GM11168 (cell line): ENCODE measurements around the gene SCG5.

Experiments
- in situ Hi-C: fragments of 300-500 bp; cut with MboI; formaldehyde crosslinking; loops from one replicate; pipeline ENCODE4 v1.12.0; 2022; ENCODE audit warnings: low sequenced_read_pairs; ENCODE audit not compliant: unreplicated experiment

SCG5 gene

GRCh38 chr15:32685576-32685975 is 44.1 kb downstream of the SCG5 start:
- in situ Hi-C loops, result no loop called here

GRCh38 chr15:32687556-32687955 is 46.0 kb downstream of the SCG5 start:
- in situ Hi-C loops, result no loop called here

- in situ Hi-C loops, result no loop called here
Observed at GRCh38 chr15:32688151-32688639, 46.7 kb downstream of the SCG5 start.

- in situ Hi-C loops, result no loop called here
Observed at GRCh38 chr15:32690941-32691688, 49.6 kb downstream of the SCG5 start.

GRCh38 chr15:32691689-32692038 is 50.2 kb downstream of the SCG5 start:
- in situ Hi-C loops, result no loop called here

- in situ Hi-C loops, result no loop called here
Observed at GRCh38 chr15:32692286-32692685, 50.8 kb downstream of the SCG5 start.

- in situ Hi-C loops, result no loop called here
Observed at GRCh38 chr15:32694222-32694983, 52.9 kb downstream of the SCG5 start.

GRCh38 chr15:32698773-32699390 is 57.4 kb downstream of the SCG5 start:
- in situ Hi-C loops, result no loop called here

- in situ Hi-C loops, result no loop called here
Observed at GRCh38 chr15:32700501-32701150, 59.1 kb downstream of the SCG5 start.

- in situ Hi-C loops, result no loop called here
Observed at GRCh38 chr15:32701863-32702262, 60.4 kb downstream of the SCG5 start.

- in situ Hi-C loops, result no loop called here
Observed at GRCh38 chr15:32704395-32704981, 63.0 kb downstream of the SCG5 start.

GRCh38 chr15:32705446-32705845 is 63.9 kb downstream of the SCG5 start:
- in situ Hi-C loops, result no loop called here

GRCh38 chr15:32706704-32707103 is 65.2 kb downstream of the SCG5 start:
- in situ Hi-C loops, result no loop called here

GRCh38 chr15:32707436-32707835 is 65.9 kb downstream of the SCG5 start:
- in situ Hi-C loops, result no loop called here

GRCh38 chr15:32709295-32710033 is 68.0 kb downstream of the SCG5 start:
- in situ Hi-C loops, result no loop called here

GRCh38 chr15:32715276-32715675 is 73.8 kb downstream of the SCG5 start:
- in situ Hi-C loops, result no loop called here

- in situ Hi-C loops, result no loop called here
Observed at GRCh38 chr15:32716216-32716914, 74.9 kb downstream of the SCG5 start.

- in situ Hi-C loops, result no loop called here
Observed at GRCh38 chr15:32716915-32717425, 75.5 kb downstream of the SCG5 start.
